Activated CD4-positive, alpha-beta T cell treated with anti-CD3 and anti-CD28 coated beads, Interleukin-10, Interleukin-2, amounts not matched to agents 100 ng/mL and 50 ng/mL, durations not matched to agents 16 hours and 8 hours (primary cell): ENCODE measurements around the gene RNF166.
A peak's percentile ranks its signal among the peaks of the same experiment; 100 is the strongest.
"Not testable (repeated sequence)": the region's sequence is repeated elsewhere in the genome, so short reads cannot be mapped to it uniquely, and the experiment has no call there.

Source experiments
- DNase-seq: peaks from one replicate; pipeline ENCODE4 v3.0.0-alpha.2; 2020

The RNF166 gene

GRCh38 chr16:88690341-88691128 is 15.7 kb downstream of the RNF166 start:
- no peak for DNase-seq

GRCh38 chr16:88688013-88688778 is 18.0 kb downstream of the RNF166 start:
- no peak for DNase-seq

- no peak for DNase-seq
Measured at GRCh38 chr16:88687676-88688012, 18.6 kb downstream of the RNF166 start.

- DNase-seq: no peak
Measured at GRCh38 chr16:88687254-88687576, 19.0 kb downstream of the RNF166 start.

GRCh38 chr16:88686439-88687253 is 19.6 kb downstream of the RNF166 start, which contains the start of gene SNAI3:
TSS of gene SNAI3 (minus strand) at chr16:88686507. CDS start at chr16:88686406, 101 bp downstream.
- peak; percentile 85 for DNase-seq

GRCh38 chr16:88686062-88686438 is 20.2 kb downstream of the RNF166 start:
- no peak for DNase-seq

DNA sequence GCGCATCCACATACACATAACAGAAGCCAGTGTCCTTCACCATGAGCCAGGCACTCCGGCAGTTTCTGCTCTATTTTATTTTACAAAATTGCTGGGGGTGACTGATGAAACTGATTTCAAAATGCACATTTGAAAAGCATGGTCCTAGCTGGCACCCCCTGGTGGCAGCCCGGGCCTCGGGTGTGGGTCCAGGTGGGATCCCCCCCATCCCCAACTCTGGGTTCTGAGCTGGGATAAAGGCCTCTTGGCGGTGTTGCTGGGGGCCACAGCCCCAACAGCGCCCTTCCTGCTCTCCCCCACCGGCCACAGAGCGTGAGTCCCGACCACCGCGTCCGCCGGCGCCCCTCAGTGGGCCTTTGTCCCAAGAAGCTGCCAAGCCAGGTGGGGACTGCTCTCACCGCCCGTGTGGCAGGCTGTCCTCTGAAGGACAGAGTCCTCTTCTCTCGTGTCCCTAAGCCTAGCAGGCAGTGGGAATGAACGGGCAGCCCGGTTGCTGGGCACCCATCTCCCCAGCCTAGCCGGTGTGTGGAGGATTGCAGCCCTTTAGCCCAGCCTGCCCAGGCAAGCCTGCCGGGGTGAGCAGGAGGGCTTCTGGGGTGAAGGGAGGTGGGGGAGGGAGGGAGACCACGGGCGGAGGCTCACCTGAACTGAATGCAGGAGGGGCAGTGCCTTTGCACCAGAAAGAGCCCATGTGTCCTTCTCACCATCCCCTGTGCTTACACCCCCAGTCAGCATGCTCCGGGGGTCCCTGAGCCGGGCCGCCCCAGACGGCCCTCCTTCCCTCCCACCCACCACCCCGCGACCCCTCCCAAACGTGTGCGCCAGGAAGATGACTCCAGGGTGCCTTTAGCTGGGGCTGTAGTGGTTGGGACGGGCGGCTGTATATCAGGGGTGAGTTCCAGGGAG is 20.8 kb downstream of the RNF166 start:
- peak; percentile 53 for DNase-seq

- DNase-seq: no peak
Measured at GRCh38 chr16:88684569-88685155, 21.5 kb downstream of the RNF166 start.

DNA sequence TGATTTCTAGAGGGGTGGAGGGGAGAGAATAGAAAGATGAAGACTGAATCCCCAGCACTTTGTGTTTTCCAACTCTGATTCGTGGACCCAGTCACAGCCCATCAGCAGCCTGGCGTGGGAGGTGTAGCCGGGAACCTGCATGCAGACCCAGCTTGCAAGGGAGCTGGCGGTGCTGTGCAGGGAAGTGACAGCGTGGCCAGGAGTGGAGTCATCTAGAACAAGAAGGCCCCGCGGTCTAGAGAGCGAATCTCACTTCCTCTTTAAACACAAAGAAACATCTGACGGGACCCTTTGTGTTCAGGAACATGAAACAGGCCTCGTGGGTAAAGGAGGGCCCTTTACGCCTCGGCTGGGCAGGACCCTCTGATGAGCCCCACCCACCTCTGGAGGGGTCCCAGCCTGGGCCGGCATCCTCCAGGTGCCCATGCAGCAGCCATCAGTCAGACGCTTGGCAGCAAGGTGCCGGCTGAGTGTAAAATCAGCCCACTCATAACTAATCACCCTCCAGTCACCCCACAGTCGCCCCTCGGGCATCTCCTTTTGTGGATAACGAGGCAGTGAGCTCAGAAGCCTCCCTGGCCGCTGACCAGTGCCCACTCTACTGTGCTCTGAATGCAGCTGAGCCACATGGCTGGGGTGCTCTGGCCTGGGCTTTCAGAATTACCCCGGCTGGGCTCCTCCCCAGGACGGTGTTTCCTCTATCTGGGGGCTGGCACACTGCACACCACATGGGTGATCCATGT is 24.3 kb downstream of the RNF166 start:
- peak; percentile 80 for DNase-seq

- DNase-seq: peak; percentile 74
Measured at GRCh38 chr16:88681084-88681680, 25.0 kb downstream of the RNF166 start.

GRCh38 chr16:88680554-88681083 is 25.6 kb downstream of the RNF166 start:
- DNase-seq: no peak

GRCh38 chr16:88678224-88678979 is 27.8 kb downstream of the RNF166 start:
- DNase-seq: no peak

GRCh38 chr16:88677721-88678120 is 28.5 kb downstream of the RNF166 start:
- DNase-seq: no peak

DNA sequence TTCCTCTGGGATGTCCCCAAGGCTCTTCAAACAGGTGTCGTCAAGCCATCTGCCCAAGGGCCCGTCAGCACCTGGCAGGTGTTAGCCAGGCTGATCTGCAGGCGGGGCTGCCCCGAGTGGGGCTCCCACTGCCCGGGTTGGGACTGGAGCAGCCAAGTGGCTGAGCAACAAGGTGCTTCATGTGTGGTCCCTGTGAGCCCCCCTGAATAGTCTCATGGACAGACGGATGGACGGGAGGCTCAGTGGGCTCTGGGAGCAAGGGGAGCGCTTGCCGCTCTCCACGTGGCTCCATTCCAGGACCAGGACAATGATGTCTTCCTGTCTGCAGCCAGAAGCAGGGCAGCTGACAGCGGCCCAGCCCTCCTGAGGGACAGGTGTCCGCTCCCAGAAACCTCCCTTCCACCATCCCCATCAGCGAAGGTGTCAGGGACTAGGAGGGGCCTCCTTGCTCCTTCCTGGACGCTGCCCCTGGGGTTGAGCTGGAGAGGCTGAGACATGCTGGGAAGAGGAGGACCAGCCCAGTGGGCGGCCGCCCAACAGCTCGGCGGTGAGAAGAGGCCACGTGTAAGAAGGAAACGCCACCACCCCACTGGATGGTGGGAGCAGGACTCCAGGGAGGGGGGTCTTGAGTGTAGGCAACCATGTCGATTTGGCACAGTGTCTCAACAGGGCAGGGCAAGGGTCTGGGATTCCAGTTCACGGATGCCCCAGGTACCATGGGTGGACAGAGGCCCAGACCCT is 29.5 kb downstream of the RNF166 start:
- DNase-seq: no peak

DNA sequence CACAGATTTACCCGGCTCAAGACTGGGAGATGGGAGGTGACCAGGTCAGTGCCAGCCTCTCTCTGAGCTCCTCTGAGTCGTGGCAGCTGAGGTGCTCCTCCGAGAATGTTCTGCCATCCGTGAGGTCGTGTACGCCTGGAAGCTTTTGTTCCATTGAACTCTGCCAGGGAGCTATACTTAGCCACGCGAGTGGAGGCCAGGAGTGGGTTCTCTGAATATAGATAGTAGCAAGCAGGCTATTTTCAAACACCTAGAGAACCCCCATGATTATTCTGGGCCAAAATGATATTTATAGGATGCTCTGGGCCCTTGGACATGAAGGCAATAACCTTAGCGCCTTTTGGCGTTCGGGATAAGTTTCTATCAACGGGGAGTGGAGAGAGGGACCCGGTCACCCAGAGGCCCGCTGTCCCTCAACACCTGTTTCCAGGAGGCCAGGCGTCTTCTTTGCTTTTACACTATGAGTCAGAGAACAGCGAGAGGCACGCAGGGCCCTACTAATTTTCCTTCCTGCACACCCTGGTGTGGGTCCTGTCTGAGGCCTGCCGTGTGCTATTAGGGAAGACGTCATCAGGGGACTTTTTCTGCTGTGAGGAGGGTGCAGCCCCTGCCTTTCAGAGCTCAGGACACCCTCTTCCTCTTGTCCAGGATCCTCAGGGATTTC is 32.4 kb downstream of the RNF166 start:
- no peak for DNase-seq

GRCh38 chr16:88672776-88673175 is 33.4 kb downstream of the RNF166 start:
- no peak for DNase-seq

DNA sequence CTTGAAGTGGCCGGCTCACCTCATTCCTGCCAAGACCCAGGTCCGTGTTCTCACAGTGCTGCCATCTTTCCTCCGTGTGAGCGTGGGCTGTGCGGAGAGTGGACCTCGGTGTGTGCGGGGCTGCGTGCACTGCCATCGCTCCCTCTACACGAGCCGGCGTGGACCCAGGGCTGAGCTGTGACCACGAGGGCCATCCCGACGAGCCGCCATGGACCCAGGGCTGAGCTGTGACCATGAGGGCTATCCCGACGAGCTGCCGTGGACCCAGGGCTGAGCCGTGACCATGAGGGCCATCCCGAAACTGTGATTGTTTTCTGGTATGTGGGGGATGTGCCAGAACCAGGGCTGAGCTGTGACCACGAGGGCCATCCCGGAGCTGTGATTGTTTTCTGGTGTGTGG is 34.4 kb downstream of the RNF166 start:
- DNase-seq: no peak

- DNase-seq: no peak
Measured at GRCh38 chr16:88669980-88670379, 36.2 kb downstream of the RNF166 start.

- DNase-seq: not testable (repeated sequence)
Measured at GRCh38 chr16:88669493-88669892, 36.7 kb downstream of the RNF166 start.
